GM12875 (cell line): ENCODE results near the gene AHCTF1.
"Not testable (repeated sequence)": the region's sequence is repeated elsewhere in the genome, so short reads cannot be mapped to it uniquely, and the experiment has no call there.

Source experiments
- H3K4me3 ChIP-seq: one replicate; pipeline ENCODE4 v1.5.1; 2011; ENCODE audit warnings: low read depth, low read length, control low read depth
- TF ChIP-seq, protein P1 (sequence below): IDR thresholded peaks from 2 replicates; pipeline ENCODE4 v1.5.1; 2011; ENCODE audit warnings: low read depth, mild to moderate bottlenecking, control low read depth, inconsistent platforms, low read length, moderate library complexity, borderline replicate concordance; ENCODE audit not compliant: insufficient read depth

The AHCTF1 gene

DNA sequence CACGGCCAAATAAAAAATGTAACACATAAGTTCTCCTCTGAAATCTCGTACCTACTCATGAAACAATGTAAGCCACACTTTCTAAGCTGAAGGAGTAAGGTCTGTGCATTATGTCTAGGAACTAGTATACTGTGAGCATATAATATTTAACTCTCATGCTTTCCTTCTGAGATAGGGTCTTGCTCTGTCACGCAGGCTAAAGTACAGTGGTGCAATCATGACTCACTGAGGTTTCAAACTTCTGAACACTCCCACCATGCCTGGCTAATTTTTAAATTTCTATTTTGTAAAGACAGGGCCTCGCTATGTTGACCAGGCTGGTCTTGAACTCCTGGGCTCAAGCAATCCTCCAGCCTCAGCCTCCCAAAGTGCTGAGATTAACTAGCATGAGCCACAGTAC, 71.3 kb downstream of the AHCTF1 start:
- TF ChIP-seq, protein P1, sequence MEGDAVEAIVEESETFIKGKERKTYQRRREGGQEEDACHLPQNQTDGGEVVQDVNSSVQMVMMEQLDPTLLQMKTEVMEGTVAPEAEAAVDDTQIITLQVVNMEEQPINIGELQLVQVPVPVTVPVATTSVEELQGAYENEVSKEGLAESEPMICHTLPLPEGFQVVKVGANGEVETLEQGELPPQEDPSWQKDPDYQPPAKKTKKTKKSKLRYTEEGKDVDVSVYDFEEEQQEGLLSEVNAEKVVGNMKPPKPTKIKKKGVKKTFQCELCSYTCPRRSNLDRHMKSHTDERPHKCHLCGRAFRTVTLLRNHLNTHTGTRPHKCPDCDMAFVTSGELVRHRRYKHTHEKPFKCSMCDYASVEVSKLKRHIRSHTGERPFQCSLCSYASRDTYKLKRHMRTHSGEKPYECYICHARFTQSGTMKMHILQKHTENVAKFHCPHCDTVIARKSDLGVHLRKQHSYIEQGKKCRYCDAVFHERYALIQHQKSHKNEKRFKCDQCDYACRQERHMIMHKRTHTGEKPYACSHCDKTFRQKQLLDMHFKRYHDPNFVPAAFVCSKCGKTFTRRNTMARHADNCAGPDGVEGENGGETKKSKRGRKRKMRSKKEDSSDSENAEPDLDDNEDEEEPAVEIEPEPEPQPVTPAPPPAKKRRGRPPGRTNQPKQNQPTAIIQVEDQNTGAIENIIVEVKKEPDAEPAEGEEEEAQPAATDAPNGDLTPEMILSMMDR, result no peak
- no peak overlapping the region for H3K4me3 ChIP-seq

GRCh38 chr1:246856371-246856770, 75.4 kb downstream of the AHCTF1 start:
- TF ChIP-seq, protein P1, result no peak
- no peak overlapping the region for H3K4me3 ChIP-seq

- H3K4me3 ChIP-seq, result not testable (repeated sequence)
Measured at GRCh38 chr1:246850640-246851039, 81.1 kb downstream of the AHCTF1 start.

- TF ChIP-seq, protein P1, result no peak
- H3K4me3 ChIP-seq, result no peak overlapping the region
Measured at GRCh38 chr1:246843876-246844275, 87.9 kb downstream of the AHCTF1 start.

DNA sequence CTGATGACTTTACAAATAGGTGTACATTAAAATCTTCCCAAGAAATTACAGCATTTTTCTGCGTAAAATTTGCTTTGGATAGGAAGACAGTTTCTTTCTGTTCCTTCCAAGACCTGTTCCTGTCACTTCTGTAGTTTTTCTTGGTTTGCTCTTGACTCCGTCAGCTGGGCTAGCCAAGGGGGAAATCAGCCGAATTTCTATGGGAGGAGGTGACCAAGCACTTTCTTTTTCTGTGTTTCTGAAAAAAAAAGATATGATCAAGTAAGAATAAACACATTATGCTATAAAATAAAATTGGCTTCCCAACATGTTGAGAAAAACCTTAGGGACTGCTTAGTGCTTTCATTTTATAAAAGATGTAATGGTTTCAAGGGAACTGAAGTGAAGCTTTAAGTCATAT, 91.0 kb downstream of the AHCTF1 start:
- not testable (repeated sequence) for H3K4me3 ChIP-seq

- TF ChIP-seq, protein P1, result no peak
- no peak overlapping the region for H3K4me3 ChIP-seq
Measured at GRCh38 chr1:246838118-246838456, 93.7 kb downstream of the AHCTF1 start.

GRCh38 chr1:246837418-246838117, 94.2 kb downstream of the AHCTF1 start:
- no peak overlapping the region for H3K4me3 ChIP-seq
- TF ChIP-seq, protein P1, result no peak

DNA sequence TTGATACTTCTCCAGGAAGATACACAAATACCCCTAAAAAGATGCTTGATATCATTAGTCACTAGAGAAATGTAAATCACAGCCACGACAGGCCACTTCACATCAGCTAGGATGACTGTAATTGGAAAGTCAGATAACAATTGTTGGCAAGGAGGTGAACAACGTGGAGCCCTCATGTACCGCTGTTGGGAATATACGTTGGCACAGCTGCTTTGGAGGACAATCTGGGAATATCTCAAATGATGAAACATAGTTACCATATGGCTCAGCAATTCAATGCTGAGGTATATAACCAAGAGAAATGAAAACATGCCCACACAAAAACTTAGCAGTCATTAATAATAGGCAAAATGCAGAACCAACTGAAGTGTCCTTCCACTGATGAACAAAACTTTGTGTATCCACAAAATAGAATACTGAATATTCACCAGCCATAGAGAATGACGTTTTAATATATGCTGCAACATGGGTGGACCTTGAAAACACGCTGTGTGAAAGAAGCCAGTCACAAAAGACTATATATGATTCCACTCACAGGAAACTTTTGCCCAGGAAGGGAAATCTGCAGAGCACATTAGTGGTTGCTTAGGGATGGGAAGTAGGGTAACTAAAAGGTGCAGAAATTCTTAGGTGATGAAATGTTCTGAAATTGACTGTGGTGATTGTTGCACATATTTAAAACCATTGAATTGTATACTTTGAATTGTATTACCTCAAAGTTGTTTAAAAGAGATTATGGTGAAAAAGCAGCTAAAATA, 95.4 kb downstream of the AHCTF1 start:
- H3K4me3 ChIP-seq, result no peak overlapping the region
- TF ChIP-seq, protein P1, result no peak
